ENCODE results near the gene BORCS5. TPM values are rescaled to one million over a fixed set of nuclear protein-coding genes. Genes with fewer than 3 reads are reported as not detected.
"Not testable (repeated sequence)": the region's sequence is repeated elsewhere in the genome, so short reads cannot be mapped to it uniquely, and the experiment has no call there.

Gene BORCS5
- 14.4 and 20.1 TPM in 2 replicates for total RNA-seq (ENCODE audit: low replicate concordance)
- long read RNA-seq, full-length matches to known transcripts = 36 of 47 reads
- long read RNA-seq, partial matches to known transcripts = 3 of 47 reads
- long read RNA-seq, other reads (novel, unspliced or antisense) = 8 of 47 reads

DNA sequence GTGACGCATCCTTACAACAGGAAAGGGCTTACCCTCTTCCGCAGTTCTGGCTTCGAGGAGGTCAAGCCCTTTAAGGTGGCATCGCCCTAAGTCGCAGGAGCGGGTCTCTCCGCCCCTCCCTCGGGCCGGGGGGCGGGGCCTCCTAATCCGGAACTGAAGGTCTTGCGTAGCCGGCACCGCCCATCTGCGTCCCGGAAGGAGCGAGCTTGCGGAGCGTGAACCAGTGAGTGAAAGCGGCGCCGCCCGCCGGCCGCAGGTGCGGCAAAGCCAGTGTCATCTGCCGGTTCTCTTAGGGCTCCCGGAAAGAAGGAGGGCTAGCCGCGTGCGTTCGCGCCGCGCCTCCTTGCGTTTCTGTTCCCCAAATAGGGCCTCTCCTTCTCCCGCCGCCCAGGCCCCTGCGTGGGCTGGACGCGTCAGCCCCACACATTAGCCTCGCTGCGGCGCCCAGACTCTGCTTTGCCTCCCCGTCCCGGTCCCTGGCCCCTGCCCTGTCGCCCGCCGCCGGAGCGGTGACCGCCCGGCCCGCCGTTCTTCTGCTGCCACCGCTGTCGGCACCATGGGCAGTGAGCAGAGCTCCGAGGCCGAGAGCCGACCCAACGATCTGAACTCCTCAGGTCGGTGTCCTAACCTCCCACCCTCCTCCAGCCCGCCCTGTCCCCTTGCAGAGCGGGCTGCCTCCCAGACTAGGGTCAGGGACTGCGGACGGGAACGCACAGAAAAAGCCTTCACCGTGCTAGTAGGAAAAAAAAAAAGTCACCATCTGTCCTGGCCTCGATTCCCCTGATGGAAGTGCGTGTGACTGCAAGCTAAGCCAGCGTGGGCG is at the start of gene BORCS5:
Gene BORCS5 (plus strand): TSS at position 183 of the 823 bp plus-strand sequence. CDS start 374 bp downstream, at position 557.
- Mint-ChIP-seq H3K9me3 (no peaks in the 10 kb centered on the region), H3K4me1 (ENCODE audit: unreplicated experiment) (peaks cover 4% of the 10 kb centered on the region), H3K27ac (peak within 1 kb of the TSS; percentile 96), H3K27me3 (no peaks in the 10 kb centered on the region), H3K4me3 (peak within 1 kb of the TSS; percentile 92), H3K36me3 (peaks cover 6% of the 10 kb centered on the region)
- TF ChIP-seq, protein P1, sequence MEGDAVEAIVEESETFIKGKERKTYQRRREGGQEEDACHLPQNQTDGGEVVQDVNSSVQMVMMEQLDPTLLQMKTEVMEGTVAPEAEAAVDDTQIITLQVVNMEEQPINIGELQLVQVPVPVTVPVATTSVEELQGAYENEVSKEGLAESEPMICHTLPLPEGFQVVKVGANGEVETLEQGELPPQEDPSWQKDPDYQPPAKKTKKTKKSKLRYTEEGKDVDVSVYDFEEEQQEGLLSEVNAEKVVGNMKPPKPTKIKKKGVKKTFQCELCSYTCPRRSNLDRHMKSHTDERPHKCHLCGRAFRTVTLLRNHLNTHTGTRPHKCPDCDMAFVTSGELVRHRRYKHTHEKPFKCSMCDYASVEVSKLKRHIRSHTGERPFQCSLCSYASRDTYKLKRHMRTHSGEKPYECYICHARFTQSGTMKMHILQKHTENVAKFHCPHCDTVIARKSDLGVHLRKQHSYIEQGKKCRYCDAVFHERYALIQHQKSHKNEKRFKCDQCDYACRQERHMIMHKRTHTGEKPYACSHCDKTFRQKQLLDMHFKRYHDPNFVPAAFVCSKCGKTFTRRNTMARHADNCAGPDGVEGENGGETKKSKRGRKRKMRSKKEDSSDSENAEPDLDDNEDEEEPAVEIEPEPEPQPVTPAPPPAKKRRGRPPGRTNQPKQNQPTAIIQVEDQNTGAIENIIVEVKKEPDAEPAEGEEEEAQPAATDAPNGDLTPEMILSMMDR (conservative IDR thresholded peaks at IDR 0.05) = peak; percentile 47
- peak; percentile 91 for DNase-seq (ENCODE audit: extremely low spot score, unreplicated experiment)

GRCh38 chr12:12310695-12311094 is 46.2 kb upstream of the BORCS5 start:
- not testable (repeated sequence) for H3K27me3 Mint-ChIP-seq; H3K4me3 Mint-ChIP-seq; H3K27ac Mint-ChIP-seq; DNase-seq (ENCODE audit: extremely low spot score, unreplicated experiment); H3K9me3 Mint-ChIP-seq; H3K36me3 Mint-ChIP-seq; H3K4me1 Mint-ChIP-seq (ENCODE audit: unreplicated experiment)

- TF ChIP-seq, protein P1 (conservative IDR thresholded peaks at IDR 0.05) = no peak
- DNase-seq (ENCODE audit: extremely low spot score, unreplicated experiment) = no peak
- no peaks in the 10 kb centered on the region for H3K9me3 Mint-ChIP-seq
- no peaks in the 10 kb centered on the region for H3K27me3 Mint-ChIP-seq
- no peaks in the 10 kb centered on the region for H3K36me3 Mint-ChIP-seq
- H3K27ac Mint-ChIP-seq = no peak overlapping the region
- no peak overlapping the region for H3K4me3 Mint-ChIP-seq
- H3K4me1 Mint-ChIP-seq (ENCODE audit: unreplicated experiment) = peaks cover 14% of the 10 kb centered on the region
Measured at GRCh38 chr12:12315838-12316237, 41.0 kb upstream of the BORCS5 start.

DNA sequence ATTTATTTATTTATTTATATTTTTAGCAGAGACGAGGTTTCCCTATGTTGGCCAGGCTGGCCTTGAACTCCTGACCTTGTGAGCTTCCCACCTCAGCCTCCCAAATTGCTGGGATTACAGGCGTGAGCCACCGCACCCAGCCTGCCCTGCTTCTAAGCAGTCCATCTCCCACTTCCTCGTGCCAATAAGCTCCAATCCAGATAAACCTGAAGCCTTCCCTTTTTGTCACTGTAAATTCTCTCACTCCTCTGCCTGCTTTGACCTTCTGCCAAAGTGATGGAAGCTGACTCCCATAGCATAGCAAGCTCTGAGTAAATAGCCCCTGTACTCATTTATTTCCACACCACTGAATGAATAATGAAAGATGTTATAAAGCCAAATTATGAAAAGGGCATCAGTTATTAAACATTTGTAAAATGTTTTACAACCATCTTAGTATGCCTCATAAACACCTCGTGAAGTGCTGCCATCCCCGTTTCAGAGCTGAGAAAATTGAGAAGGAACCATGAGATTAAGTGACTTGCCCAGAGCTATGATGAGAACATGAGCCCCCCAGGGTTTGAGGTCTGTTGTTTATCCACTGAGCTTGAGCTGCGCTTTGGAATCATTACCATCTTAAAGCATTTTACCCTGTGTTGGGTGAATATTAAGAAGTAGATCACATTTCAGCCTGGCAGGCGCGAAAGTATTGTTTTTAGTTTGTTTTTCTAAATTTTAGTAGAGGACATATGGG is 37.3 kb upstream of the BORCS5 start:
- Mint-ChIP-seq H3K9me3 (no peaks in the 10 kb centered on the region), H3K27ac (peak overlapping the region; percentile 47), H3K36me3 (no peaks in the 10 kb centered on the region), H3K4me1 (ENCODE audit: unreplicated experiment) (peaks cover 14% of the 10 kb centered on the region), H3K27me3 (no peaks in the 10 kb centered on the region), H3K4me3 (peak overlapping the region; percentile 68)
- no peak for DNase-seq (ENCODE audit: extremely low spot score, unreplicated experiment)
- TF ChIP-seq, protein P1 (conservative IDR thresholded peaks at IDR 0.05) = no peak

DNA sequence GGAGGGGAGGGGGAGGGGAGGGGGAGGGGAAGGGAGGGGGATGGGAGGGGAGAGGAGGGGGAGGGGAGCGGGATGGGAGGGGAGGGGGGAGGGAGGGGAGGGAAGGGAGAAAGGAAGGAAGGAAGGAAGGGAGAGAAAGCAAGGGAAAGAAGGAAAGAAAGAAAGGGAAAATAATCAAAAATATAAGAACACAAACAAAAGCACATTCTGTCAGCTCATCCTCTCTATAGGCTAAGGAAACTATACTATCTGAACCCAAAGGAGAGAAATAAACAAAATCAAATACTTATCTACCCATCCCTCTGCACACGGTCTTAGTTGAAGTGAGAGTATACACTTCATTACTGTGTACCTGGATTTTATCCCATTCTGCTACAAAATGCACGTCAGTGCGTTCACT is 33.8 kb upstream of the BORCS5 start:
- Mint-ChIP-seq H3K36me3 (no peaks in the 10 kb centered on the region), H3K9me3 (no peaks in the 10 kb centered on the region), H3K27ac (no peak overlapping the region), H3K4me3 (no peak overlapping the region), H3K27me3 (no peaks in the 10 kb centered on the region), H3K4me1 (ENCODE audit: unreplicated experiment) (peaks cover 18% of the 10 kb centered on the region)
- no peak for DNase-seq (ENCODE audit: extremely low spot score, unreplicated experiment)
- TF ChIP-seq, protein P1 (conservative IDR thresholded peaks at IDR 0.05) = no peak

DNA sequence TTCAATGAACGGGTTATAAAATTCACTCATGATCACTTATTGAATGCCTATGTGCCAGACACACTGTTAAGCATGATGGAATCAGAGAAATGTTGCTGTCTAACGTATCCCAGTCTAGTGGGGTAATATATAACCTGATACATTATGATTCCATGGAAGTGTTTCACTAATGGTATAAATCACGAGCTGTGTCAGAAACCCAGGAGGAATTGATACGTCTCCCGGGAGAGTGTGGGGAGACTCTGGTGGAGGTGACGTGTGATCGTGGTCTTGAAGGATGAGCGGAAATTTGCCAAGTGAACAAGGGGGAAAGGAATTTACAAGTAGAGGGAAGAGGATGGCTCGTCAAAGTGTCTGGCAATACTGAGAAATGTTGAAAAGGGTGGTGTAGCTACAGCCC is 33.3 kb upstream of the BORCS5 start:
- H3K27ac Mint-ChIP-seq = no peak overlapping the region
- DNase-seq (ENCODE audit: extremely low spot score, unreplicated experiment) = no peak
- H3K36me3 Mint-ChIP-seq = no peaks in the 10 kb centered on the region

More for the DNA sequence above, 33.3 kb upstream of the BORCS5 start:
- H3K4me1 Mint-ChIP-seq (ENCODE audit: unreplicated experiment) = peaks cover 18% of the 10 kb centered on the region
- H3K27me3 Mint-ChIP-seq = no peaks in the 10 kb centered on the region
- no peak overlapping the region for H3K4me3 Mint-ChIP-seq
- H3K9me3 Mint-ChIP-seq = no peaks in the 10 kb centered on the region
- TF ChIP-seq, protein P1 (conservative IDR thresholded peaks at IDR 0.05) = no peak
